Liver (tissue), 3 donors: Measurements from ENCODE around the gene EML6.

Experiments
- JUND ChIP-seq, 2 donors: IDR thresholded peaks; 2 replicates each; pipeline ENCODE4 v1.6.1; 2016; ENCODE audit warnings: antibody characterized with exemption in 2 of 2
- SP1 ChIP-seq: IDR thresholded peaks from 2 replicates; pipeline ENCODE4 v1.6.1; 2018; ENCODE audit warnings: antibody characterized with exemption, mild to moderate bottlenecking
- TAF1 ChIP-seq: conservative IDR thresholded peaks from 2 replicates; pipeline ENCODE4 v1.6.1; 2016; ENCODE audit warnings: antibody characterized with exemption, mild to moderate bottlenecking
- TF ChIP-seq, protein P1 (sequence below): fragments of 150-350 bp; IDR thresholded peaks from 2 replicates; pipeline ENCODE4 v1.5.1; 2017; ENCODE audit warnings: improper control_type of control experiment, low read depth, low read length; ENCODE audit not compliant: missing input control
- donor health status: healthy.
- donor health status: healthy.

DNA sequence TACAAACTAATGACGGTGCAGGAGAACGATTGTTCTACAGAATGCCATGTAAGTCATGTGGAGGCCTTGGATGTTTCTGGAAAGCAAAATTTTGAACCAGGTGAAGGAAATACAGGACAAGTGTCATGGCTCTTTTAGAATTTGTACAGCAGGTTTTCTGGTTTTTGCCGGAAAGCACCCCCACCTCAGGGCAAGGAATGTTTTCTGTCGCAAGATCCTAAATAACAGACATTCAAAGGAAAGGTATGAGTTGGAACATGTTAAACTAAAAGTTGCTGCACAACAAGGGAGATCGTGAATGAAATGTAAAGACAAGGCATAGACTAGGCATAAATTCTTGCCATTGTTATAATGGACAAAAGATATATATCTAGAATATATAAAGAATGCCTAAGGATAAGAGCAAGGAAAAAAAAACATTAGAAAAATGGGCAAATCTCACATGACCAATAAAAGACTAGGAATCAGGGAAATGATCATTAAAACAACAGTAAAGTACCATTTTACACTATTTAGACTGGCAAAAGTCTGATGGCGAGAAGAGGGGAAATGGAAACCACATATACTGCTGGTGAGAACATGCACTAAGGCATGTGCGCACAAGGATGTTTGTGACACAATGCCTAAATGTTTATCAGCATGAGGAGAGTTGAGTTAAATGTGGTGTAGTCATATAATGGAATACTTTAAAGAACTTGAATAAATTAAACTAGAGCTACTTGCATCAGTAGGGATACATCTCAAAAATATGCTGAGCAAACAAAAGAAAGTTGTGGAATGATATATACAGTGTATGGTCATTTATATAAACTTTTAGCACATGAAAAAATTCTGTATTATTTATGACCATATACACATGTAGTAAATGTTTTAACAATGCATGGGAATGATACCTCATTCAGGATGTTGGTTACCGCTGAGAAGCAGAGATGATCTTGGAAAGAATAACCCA is 127.0 kb downstream of the EML6 start:
- TF ChIP-seq SP1 (no peak), TAF1 (no peak), JUND (IDR thresholded peaks at IDR 0.05) (no peak)
- TF ChIP-seq, protein P1, sequence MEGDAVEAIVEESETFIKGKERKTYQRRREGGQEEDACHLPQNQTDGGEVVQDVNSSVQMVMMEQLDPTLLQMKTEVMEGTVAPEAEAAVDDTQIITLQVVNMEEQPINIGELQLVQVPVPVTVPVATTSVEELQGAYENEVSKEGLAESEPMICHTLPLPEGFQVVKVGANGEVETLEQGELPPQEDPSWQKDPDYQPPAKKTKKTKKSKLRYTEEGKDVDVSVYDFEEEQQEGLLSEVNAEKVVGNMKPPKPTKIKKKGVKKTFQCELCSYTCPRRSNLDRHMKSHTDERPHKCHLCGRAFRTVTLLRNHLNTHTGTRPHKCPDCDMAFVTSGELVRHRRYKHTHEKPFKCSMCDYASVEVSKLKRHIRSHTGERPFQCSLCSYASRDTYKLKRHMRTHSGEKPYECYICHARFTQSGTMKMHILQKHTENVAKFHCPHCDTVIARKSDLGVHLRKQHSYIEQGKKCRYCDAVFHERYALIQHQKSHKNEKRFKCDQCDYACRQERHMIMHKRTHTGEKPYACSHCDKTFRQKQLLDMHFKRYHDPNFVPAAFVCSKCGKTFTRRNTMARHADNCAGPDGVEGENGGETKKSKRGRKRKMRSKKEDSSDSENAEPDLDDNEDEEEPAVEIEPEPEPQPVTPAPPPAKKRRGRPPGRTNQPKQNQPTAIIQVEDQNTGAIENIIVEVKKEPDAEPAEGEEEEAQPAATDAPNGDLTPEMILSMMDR, result no peak
